Upper lobe of left lung (tissue), 6 donors: ENCODE data around the gene NCOR2. TPM values are rescaled to one million over a fixed set of nuclear protein-coding genes. Genes with fewer than 3 reads are reported as not detected.

Source experiments
- ATAC-seq, 2 donors: fragments of 200-7000 bp; cut with Tn5 transposase; one replicate each; pipeline ENCODE4 v1.9.1; 2022; ENCODE audit warnings: mild to moderate bottlenecking in 2 of 2, moderate library complexity in 2 of 2; ENCODE audit not compliant: low FRiP score in 2 of 2
- DNase-seq, 2 donors: peaks; one replicate each; pipeline ENCODE4 v3.0.0-alpha.2; 2019 to 2020
- H3K27ac ChIP-seq, 4 donors: fragments of 200-600 bp; sonication (generic); one replicate each; pipeline ENCODE4 v1.5.1; 2016 to 2019
- H3K27me3 ChIP-seq, 4 donors: fragments of 200-600 bp; sonication (generic); one replicate each; pipeline ENCODE4 v1.5.1; 2017 to 2019
- H3K36me3 ChIP-seq, 4 donors: fragments of 200-600 bp; sonication (generic); one replicate each; pipeline ENCODE4 v1.5.1; 2016 to 2019
- H3K4me1 ChIP-seq, 4 donors: fragments of 200-600 bp; sonication (generic); one replicate each; pipeline ENCODE4 v1.5.1; 2018 to 2019
- H3K4me3 ChIP-seq, 4 donors: fragments of 200-600 bp; sonication (generic); one replicate each; pipeline ENCODE4 v1.5.1; 2017 to 2019; ENCODE audit warnings: mild to moderate bottlenecking in 2 of 4, moderate library complexity in 1 of 4
- H3K9me3 ChIP-seq, 4 donors: fragments of 200-600 bp; sonication (generic); one replicate each; pipeline ENCODE4 v1.5.1; 2018 to 2019
- CTCF ChIP-seq, 6 experiments: fragments of 450-650 bp in 4 of 6; fragments of 200-600 bp in 2 of 6; sonication (generic) in 2 of 6; IDR thresholded peaks; one replicate each; pipeline ENCODE4 v1.5.1; 2016 to 2019; ENCODE audit warnings: antibody characterized with exemption in 6 of 6
- EP300 ChIP-seq, 4 donors: sonication (generic); formaldehyde crosslinking; IDR thresholded peaks; one replicate each; pipeline ENCODE4 v1.5.1; 2017; ENCODE audit warnings: antibody characterized with exemption in 4 of 4, control low read depth in 2 of 4
- POLR2A ChIP-seq, 4 donors: fragments of 450-650 bp; IDR thresholded peaks; one replicate each; pipeline ENCODE4 v1.5.1; 2016 to 2017; ENCODE audit warnings: antibody characterized with exemption in 4 of 4, mild to moderate bottlenecking in 2 of 4
- POLR2AphosphoS5 ChIP-seq, 2 donors: sonication (generic); formaldehyde crosslinking; IDR thresholded peaks; one replicate each; pipeline ENCODE4 v1.5.1; 2017; ENCODE audit warnings: antibody characterized with exemption in 2 of 2
- WGBS, 2 donors: methylation state at CpG; one replicate each; pipeline ENCODE4 v1.1.5; 2017 to 2018; 5-methylcytosine and 5-hydroxymethylcytosine counted together
- total RNA-seq, 6 donors: library from RNA; depleted of rRNA in 4 of 6; stranded (reverse); fragments of >200 nt in 4 of 6; gene quantifications; one replicate each; pipeline versions ENCODE4 v1.1.0 to v1.2.1, GENCODE V29; 2016 to 2021
- donor health status: DM: no; HTN: no; CAD: no; lungs with moderate emphysema.
- donor health status: DM: no; HTN: yes; CAD: no; lungs with severe emphysema.

The NCOR2 gene
- total RNA-seq, 6 donors from 2014 or later: 188 to 603 (median 373) TPM

- Histone ChIP-seq H3K4me3 (no peak overlapping the region), H3K36me3 (peaks cover 0 to 3% (median 0%) of the 10 kb centered on the region in 4 donors), H3K27me3 (no peaks in the 10 kb centered on the region), H3K9me3 (no peaks in the 10 kb centered on the region), H3K27ac (peak overlapping the region in 2 of 4 donors; percentile 3 to 12), H3K4me1 (peaks cover 64 to 70% (median 68%) of the 10 kb centered on the region in 4 donors)
- 72 to 75% methylated on average over 14 to 28 of the region's 28 CpGs for WGBS, 2 donors
- no peak for DNase-seq
- TF ChIP-seq POLR2AphosphoS5 (IDR thresholded peaks at IDR 0.05) (no peak), CTCF (IDR thresholded peaks at IDR 0.05) (no peak), EP300 (IDR thresholded peaks at IDR 0.05) (no peak), POLR2A (IDR thresholded peaks at IDR 0.05) (no peak)
- no peak for ATAC-seq
These were observed 12.0 kb downstream of the NCOR2 start for GRCh38 chr12:124555168-124556073.

- peaks cover 71 to 79% (median 76%) of the 10 kb centered on the region in 4 donors for H3K4me1 ChIP-seq
- TF ChIP-seq POLR2A (IDR thresholded peaks at IDR 0.05): no peak
- peak in 1 of 2 donors; percentile 55 for TF ChIP-seq POLR2AphosphoS5 (IDR thresholded peaks at IDR 0.05)
- no peaks in the 10 kb centered on the region for H3K9me3 ChIP-seq
- 33 to 60% methylated on average over 15 to 26 of the region's 26 CpGs for WGBS, 2 donors
- no peaks in the 10 kb centered on the region for H3K27me3 ChIP-seq
- ATAC-seq (peak in 1 of 2 donors; percentile 1), DNase-seq (no peak)
- H3K4me3 ChIP-seq: no peak overlapping the region
- peaks cover 0 to 3% (median 0%) of the 10 kb centered on the region in 4 donors for H3K36me3 ChIP-seq
- H3K27ac ChIP-seq: peak overlapping the region in 1 of 4 donors; percentile 11
These were observed 12.9 kb downstream of the NCOR2 start for GRCh38 chr12:124554429-124555029.

- no peak for TF ChIP-seq CTCF (IDR thresholded peaks at IDR 0.05)
- TF ChIP-seq POLR2AphosphoS5 (IDR thresholded peaks at IDR 0.05): no peak
- no peak for TF ChIP-seq EP300 (IDR thresholded peaks at IDR 0.05)
- TF ChIP-seq POLR2A (IDR thresholded peaks at IDR 0.05): no peak
- H3K9me3 ChIP-seq: no peaks in the 10 kb centered on the region
- H3K27me3 ChIP-seq: no peaks in the 10 kb centered on the region
- H3K4me1 ChIP-seq: peaks cover 77 to 85% (median 82%) of the 10 kb centered on the region in 4 donors
- ATAC-seq (no peak), DNase-seq (no peak)
- H3K27ac ChIP-seq: peak overlapping the region in 1 of 4 donors; percentile 11
- WGBS, 2 donors: 85 to 92% methylated on average over 15 to 18 of the region's 18 CpGs
- no peak overlapping the region for H3K4me3 ChIP-seq
- peaks cover 0 to 3% (median 0%) of the 10 kb centered on the region in 4 donors for H3K36me3 ChIP-seq
These were observed 13.5 kb downstream of the NCOR2 start for GRCh38 chr12:124553862-124554428.

DNA sequence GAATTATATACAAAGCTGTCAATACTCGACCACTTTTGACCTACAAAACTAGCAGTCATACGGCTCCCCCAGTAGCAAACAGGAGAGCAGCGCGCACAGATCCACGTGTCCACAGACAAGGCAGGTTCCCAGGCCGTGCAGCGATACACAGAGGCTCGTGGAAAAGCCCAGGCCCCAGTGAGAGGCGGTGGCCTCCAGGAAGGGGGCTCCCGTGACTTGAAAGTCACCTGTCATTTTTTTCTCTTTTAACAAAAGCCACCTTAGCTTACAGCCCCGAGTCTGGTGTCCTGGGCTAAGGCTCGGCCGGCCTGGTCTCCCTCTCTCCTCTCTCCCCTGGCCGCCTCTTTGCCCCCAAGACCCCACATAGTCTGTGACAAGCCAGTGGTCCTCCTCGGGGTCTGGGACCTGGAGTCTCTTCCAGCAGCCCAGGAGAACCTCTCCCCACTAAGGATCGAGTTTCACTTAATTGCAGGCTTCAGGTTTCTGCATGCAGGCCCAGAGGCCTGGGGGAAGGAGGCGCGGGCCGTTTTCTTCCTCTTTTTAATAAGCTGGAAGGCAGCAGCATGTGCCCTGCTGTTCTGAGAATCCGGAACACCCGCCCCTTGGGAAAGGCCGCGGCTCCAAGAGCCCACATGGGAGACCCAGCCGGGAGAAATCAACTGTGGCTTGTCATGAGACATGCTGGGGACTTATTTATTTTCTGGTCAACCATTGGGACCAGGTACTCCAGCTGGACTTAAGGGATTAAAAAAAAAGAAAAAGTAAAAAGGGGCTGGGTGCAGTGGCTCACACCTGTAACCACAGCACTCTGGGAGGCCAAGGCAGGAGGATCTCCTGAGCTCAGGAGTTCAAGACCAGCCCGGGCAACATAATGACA lies 15.9 kb downstream of the NCOR2 start:
- Histone ChIP-seq H3K36me3 (no peaks in the 10 kb centered on the region), H3K4me1 (peaks cover 63 to 89% (median 77%) of the 10 kb centered on the region in 4 donors), H3K27ac (peak overlapping the region; percentile 42 to 81 (median 60)), H3K9me3 (no peaks in the 10 kb centered on the region), H3K27me3 (no peaks in the 10 kb centered on the region), H3K4me3 (no peak overlapping the region)
- peak; percentile 37 to 86 for DNase-seq
- WGBS, 2 donors: 48 to 57% methylated on average over 22 to 25 of the region's 25 CpGs
- peak in 1 of 2 donors; percentile 65 for ATAC-seq
- TF ChIP-seq EP300 (IDR thresholded peaks at IDR 0.05): no peak
- no peak for TF ChIP-seq CTCF (IDR thresholded peaks at IDR 0.05)
- peak in 1 of 2 donors; percentile 18 for TF ChIP-seq POLR2AphosphoS5 (IDR thresholded peaks at IDR 0.05)
- TF ChIP-seq POLR2A (IDR thresholded peaks at IDR 0.05): no peak
